HG03159 (cell line): ENCODE results near the gene PALLD.

Experiments used
- ATAC-seq: cut with Tn5 transposase; IDR thresholded peaks from one replicate; pipeline ENCODE4 v1.9.1; 2021; ENCODE audit warnings: mild to moderate bottlenecking, moderate library complexity; ENCODE audit not compliant: unreplicated experiment

Gene PALLD

GRCh38 chr4:168614281-168615057 is 117.6 kb downstream of the PALLD start:
- ATAC-seq, result no peak

- ATAC-seq, result no peak
Measured at GRCh38 chr4:168615294-168616065, 118.6 kb downstream of the PALLD start.

GRCh38 chr4:168618577-168619265 is 121.9 kb downstream of the PALLD start:
- no peak for ATAC-seq

GRCh38 chr4:168619266-168619631 is 122.4 kb downstream of the PALLD start:
- no peak for ATAC-seq

- ATAC-seq, result no peak
Measured at GRCh38 chr4:168621806-168622589, 125.1 kb downstream of the PALLD start.

GRCh38 chr4:168622600-168622999 is 125.7 kb downstream of the PALLD start:
- no peak for ATAC-seq

- ATAC-seq, result no peak
Measured at GRCh38 chr4:168623011-168623410, 126.2 kb downstream of the PALLD start.

GRCh38 chr4:168623484-168623883 is 126.6 kb downstream of the PALLD start:
- ATAC-seq, result no peak

GRCh38 chr4:168628251-168628650 is 131.4 kb downstream of the PALLD start:
- no peak for ATAC-seq

GRCh38 chr4:168629566-168629965 is 132.7 kb downstream of the PALLD start:
- no peak for ATAC-seq

- no peak for ATAC-seq
Measured at GRCh38 chr4:168630445-168631187, 133.8 kb downstream of the PALLD start.

GRCh38 chr4:168631241-168632162 is 134.7 kb downstream of the PALLD start:
- no peak for ATAC-seq

- ATAC-seq, result no peak
Measured at GRCh38 chr4:168632301-168632725, 135.5 kb downstream of the PALLD start.

GRCh38 chr4:168633064-168633463 is 136.2 kb downstream of the PALLD start:
- ATAC-seq, result no peak

- ATAC-seq, result no peak
Measured at GRCh38 chr4:168633496-168633895, 136.6 kb downstream of the PALLD start.

GRCh38 chr4:168634276-168634802 is 137.5 kb downstream of the PALLD start:
- no peak for ATAC-seq

GRCh38 chr4:168636040-168636439 is 139.2 kb downstream of the PALLD start:
- no peak for ATAC-seq

GRCh38 chr4:168636506-168637196 is 139.8 kb downstream of the PALLD start:
- ATAC-seq, result no peak
